PC-9 (cell line): ENCODE data around the gene GRIPAP1.

Experiments used
- EZH2 ChIP-seq: fragments of 200-600 bp; sonication (generic); IDR thresholded peaks from 2 replicates; pipeline ENCODE4 v1.8.0; 2017; ENCODE audit warnings: antibody characterized with exemption, low read depth
- TF ChIP-seq, protein P1 (sequence below): fragments of 200-600 bp; sonication (generic); conservative IDR thresholded peaks from 2 replicates; pipeline ENCODE4 v1.6.1; 2017; ENCODE audit warnings: mixed run types, antibody characterized with exemption, mild to moderate bottlenecking, moderate library complexity

DNA sequence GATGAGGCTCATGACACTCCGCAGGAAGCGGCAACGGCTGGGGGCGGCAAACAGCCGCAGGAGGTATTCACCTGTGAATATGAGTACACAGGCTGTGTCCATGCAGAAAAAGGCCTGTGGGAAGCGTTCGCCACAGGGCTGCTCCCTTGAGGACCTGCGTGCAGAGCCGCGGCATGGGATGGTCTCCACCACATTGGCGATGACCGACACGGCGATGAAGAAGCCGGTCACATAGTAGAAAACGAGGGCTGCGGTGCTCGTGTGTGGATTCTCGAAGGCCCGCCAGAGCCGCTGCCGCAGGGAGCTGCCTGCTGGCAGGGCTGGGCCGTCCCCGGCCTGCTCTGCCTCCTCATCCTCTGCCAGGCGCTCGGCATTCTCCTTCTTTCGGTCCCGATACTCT is 32.6 kb downstream of the GRIPAP1 start:
- TF ChIP-seq, protein P1, sequence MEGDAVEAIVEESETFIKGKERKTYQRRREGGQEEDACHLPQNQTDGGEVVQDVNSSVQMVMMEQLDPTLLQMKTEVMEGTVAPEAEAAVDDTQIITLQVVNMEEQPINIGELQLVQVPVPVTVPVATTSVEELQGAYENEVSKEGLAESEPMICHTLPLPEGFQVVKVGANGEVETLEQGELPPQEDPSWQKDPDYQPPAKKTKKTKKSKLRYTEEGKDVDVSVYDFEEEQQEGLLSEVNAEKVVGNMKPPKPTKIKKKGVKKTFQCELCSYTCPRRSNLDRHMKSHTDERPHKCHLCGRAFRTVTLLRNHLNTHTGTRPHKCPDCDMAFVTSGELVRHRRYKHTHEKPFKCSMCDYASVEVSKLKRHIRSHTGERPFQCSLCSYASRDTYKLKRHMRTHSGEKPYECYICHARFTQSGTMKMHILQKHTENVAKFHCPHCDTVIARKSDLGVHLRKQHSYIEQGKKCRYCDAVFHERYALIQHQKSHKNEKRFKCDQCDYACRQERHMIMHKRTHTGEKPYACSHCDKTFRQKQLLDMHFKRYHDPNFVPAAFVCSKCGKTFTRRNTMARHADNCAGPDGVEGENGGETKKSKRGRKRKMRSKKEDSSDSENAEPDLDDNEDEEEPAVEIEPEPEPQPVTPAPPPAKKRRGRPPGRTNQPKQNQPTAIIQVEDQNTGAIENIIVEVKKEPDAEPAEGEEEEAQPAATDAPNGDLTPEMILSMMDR, result no peak
- no peak for TF ChIP-seq EZH2
